Vagina (tissue), 2 donors: ENCODE results near the gene FSD1. TPM values are rescaled to one million over a fixed set of nuclear protein-coding genes. Genes with fewer than 3 reads are reported as not detected.
A peak's percentile ranks its signal among the peaks of the same experiment; 100 is the strongest.

ENCODE experiments used
- DNase-seq, 2 donors: peaks; one replicate each; pipeline ENCODE4 v3.0.0-alpha.2; 2017; ENCODE audit errors: extremely low spot score in 2 of 2
- H3K27ac ChIP-seq: fragments of 200-600 bp; sonication (generic); one replicate; pipeline ENCODE4 v1.5.1; 2019
- H3K27me3 ChIP-seq: fragments of 200-600 bp; sonication (generic); one replicate; pipeline ENCODE4 v1.5.1; 2019
- H3K36me3 ChIP-seq, 2 donors: fragments of 200-600 bp; sonication (generic); one replicate each; pipeline ENCODE4 v1.5.1; 2017 to 2019
- H3K4me1 ChIP-seq: fragments of 200-600 bp; sonication (generic); one replicate; pipeline ENCODE4 v1.5.1; 2019
- H3K4me3 ChIP-seq, 2 donors: fragments of 200-600 bp; sonication (generic); 1 replicate in 1 of 2; 2 replicates in 1 of 2; pipeline ENCODE4 v1.5.1; 2016 to 2019
- H3K9me3 ChIP-seq: fragments of 200-600 bp; sonication (generic); one replicate; pipeline ENCODE4 v1.5.1; 2019
- CTCF ChIP-seq, 3 experiments: fragments of 450-650 bp in 2 of 3; fragments of 200-600 bp in 1 of 3; sonication (generic) in 1 of 3; IDR thresholded peaks; one replicate each; pipeline ENCODE4 v1.5.1; 2017 to 2019; ENCODE audit warnings: antibody characterized with exemption in 3 of 3, mild to moderate bottlenecking in 2 of 3, moderate library complexity in 2 of 3
- POLR2A ChIP-seq, 2 donors: fragments of 450-650 bp; IDR thresholded peaks; one replicate each; pipeline ENCODE4 v1.6.1; 2017; ENCODE audit warnings: antibody characterized with exemption in 2 of 2, mild to moderate bottlenecking in 2 of 2, moderate library complexity in 2 of 2
- POLR2AphosphoS5 ChIP-seq, 2 donors: sonication (generic); formaldehyde crosslinking; IDR thresholded peaks; one replicate each; pipeline ENCODE4 v1.9.0; 2017; ENCODE audit warnings: antibody characterized with exemption in 2 of 2, mild to moderate bottlenecking in 2 of 2, low read depth in 1 of 2; ENCODE audit not compliant: insufficient read depth in 1 of 2
- intact Hi-C: fragments of 100-400 bp; cut with DNase I; formaldehyde crosslinking; loops from one replicate; pipeline ENCODE4 v1.15.1; 2023
- total RNA-seq: library from RNA; depleted of rRNA; stranded (reverse); fragments of >200 nt; gene quantifications from one replicate; pipeline ENCODE4 v1.2.3, GENCODE V29; 2016

FSD1 gene
- total RNA-seq, 1 donor from 2014 or later, result 1.7 TPM

GRCh38 chr19:4264812-4265211 lies 39.6 kb upstream of the FSD1 start:
- no peak for DNase-seq
- Histone ChIP-seq H3K27me3 (no peaks in the 10 kb centered on the region), H3K4me1 (no peaks in the 10 kb centered on the region), H3K36me3 (peaks cover 0 to 71% of the 10 kb centered on the region in 2 donors), H3K4me3 (no peak overlapping the region), H3K9me3 (no peaks in the 10 kb centered on the region), H3K27ac (no peak overlapping the region)
- intact Hi-C loops, result no loop called here
- TF ChIP-seq POLR2A (IDR thresholded peaks at IDR 0.05) (no peak), CTCF (IDR thresholded peaks at IDR 0.05) (no peak), POLR2AphosphoS5 (IDR thresholded peaks at IDR 0.05; ENCODE audit: insufficient read depth in 1 of 2, low read depth in 1 of 2) (no peak)

- DNase-seq, result no peak
- intact Hi-C loops, result no loop called here
- Histone ChIP-seq H3K27ac (no peak overlapping the region), H3K27me3 (no peaks in the 10 kb centered on the region), H3K9me3 (no peaks in the 10 kb centered on the region), H3K4me3 (no peak overlapping the region), H3K4me1 (no peaks in the 10 kb centered on the region), H3K36me3 (peaks cover 0 to 55% of the 10 kb centered on the region in 2 donors)
- TF ChIP-seq POLR2A (IDR thresholded peaks at IDR 0.05), result no peak
- TF ChIP-seq POLR2AphosphoS5 (IDR thresholded peaks at IDR 0.05; ENCODE audit: insufficient read depth in 1 of 2, low read depth in 1 of 2), result no peak
- no peak for TF ChIP-seq CTCF (IDR thresholded peaks at IDR 0.05)
Measured at GRCh38 chr19:4266253-4267000, 38.0 kb upstream of the FSD1 start.

GRCh38 chr19:4267101-4267900 lies 37.1 kb upstream of the FSD1 start:
- TF ChIP-seq POLR2AphosphoS5 (IDR thresholded peaks at IDR 0.05; ENCODE audit: insufficient read depth in 1 of 2, low read depth in 1 of 2) (no peak), POLR2A (IDR thresholded peaks at IDR 0.05) (no peak), CTCF (IDR thresholded peaks at IDR 0.05) (peak; percentile 73 to 86 (median 74))
- intact Hi-C loops, result no loop called here
- no peaks in the 10 kb centered on the region for H3K4me1 ChIP-seq
- H3K4me3 ChIP-seq, result no peak overlapping the region
- H3K9me3 ChIP-seq, result no peaks in the 10 kb centered on the region
- no peak for DNase-seq
- H3K27ac ChIP-seq, result no peak overlapping the region
- H3K36me3 ChIP-seq, result peaks cover 0 to 46% of the 10 kb centered on the region in 2 donors
- no peaks in the 10 kb centered on the region for H3K27me3 ChIP-seq

GRCh38 chr19:4267901-4268815 lies 36.2 kb upstream of the FSD1 start:
- no peaks in the 10 kb centered on the region for H3K27me3 ChIP-seq
- H3K4me1 ChIP-seq, result no peaks in the 10 kb centered on the region
- no peak for DNase-seq
- H3K4me3 ChIP-seq, result no peak overlapping the region
- TF ChIP-seq POLR2AphosphoS5 (IDR thresholded peaks at IDR 0.05; ENCODE audit: insufficient read depth in 1 of 2, low read depth in 1 of 2) (no peak), POLR2A (IDR thresholded peaks at IDR 0.05) (no peak), CTCF (IDR thresholded peaks at IDR 0.05) (no peak)
- intact Hi-C loops, result no loop called here
- H3K27ac ChIP-seq, result no peak overlapping the region
- peaks cover 0 to 38% of the 10 kb centered on the region in 2 donors for H3K36me3 ChIP-seq
- no peaks in the 10 kb centered on the region for H3K9me3 ChIP-seq
